ENCODE data around the gene CSPG5. TPM values are rescaled to one million over a fixed set of nuclear protein-coding genes. Genes with fewer than 3 reads are reported as not detected.

CSPG5 gene
- total RNA-seq, 1 experiment from 2014 or later, result 5.7 TPM

DNA sequence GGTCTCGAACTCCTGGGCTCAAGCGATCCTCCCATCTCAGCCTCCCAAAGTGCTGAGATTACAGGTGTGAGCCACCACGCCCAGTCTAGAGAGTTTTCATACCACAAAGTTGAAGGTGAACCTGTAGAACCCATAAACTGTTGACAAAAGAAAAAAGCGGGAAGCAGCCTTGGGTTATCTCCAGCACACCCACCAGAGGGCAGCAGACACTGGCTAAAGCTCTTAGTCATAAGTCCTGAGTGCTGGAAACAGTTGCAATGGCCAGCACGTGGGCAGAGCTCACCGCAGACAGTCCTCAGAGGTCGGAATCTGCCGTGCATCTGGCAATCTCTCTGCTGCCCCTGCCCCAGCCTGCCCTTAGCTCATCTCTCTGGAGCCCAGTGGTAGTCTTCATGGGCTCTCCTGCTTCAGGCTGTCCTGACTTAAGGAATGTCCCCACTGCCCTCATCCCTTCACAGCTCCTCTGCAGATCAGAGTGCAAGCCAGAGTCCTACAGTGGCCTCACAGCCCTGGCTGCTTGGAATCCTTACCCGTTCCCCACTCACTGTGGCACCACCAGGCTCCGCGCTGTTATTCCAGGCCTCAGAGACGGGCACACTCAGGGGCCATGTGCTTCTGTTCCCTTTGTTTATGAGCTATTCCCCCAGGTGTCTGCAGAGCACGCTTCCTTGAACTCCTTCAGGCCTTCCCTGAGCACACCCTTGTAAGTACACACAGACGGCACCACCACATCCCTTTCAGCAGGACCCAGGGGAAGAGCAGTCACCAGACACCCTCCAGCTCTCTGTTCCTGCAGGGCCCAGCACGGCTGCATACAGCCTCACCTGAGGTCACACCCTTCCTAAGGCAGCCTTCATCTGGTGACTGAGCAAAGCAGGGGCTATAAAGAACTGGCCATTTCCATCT is 56.3 kb downstream of the CSPG5 start:
- H2BK15ac ChIP-seq (ENCODE audit: low read depth, low read length), result no peak overlapping the region
- no peak overlapping the region for H3K27ac ChIP-seq (ENCODE audit: insufficient read length, low read depth, low read length)
- H2AK5ac ChIP-seq (ENCODE audit: insufficient read length, low read length), result no peak overlapping the region
- no peak overlapping the region for H2BK120ac ChIP-seq (ENCODE audit: low read depth, low read length, poor library complexity, severe bottlenecking)
- no peak overlapping the region for H2BK5ac ChIP-seq (ENCODE audit: insufficient read length, low read length)
- H2BK20ac ChIP-seq (ENCODE audit: low read depth, low read length, poor library complexity, severe bottlenecking), result no peak overlapping the region
- no peaks in the 10 kb centered on the region for H3K9me3 ChIP-seq (ENCODE audit: control insufficient read depth, low read depth, low read length)
- H3T11ph ChIP-seq (ENCODE audit: low read length), result no peak overlapping the region
- no peak overlapping the region for H3K4me2 ChIP-seq (ENCODE audit: insufficient read depth, insufficient read length, low read length)
- no peak overlapping the region for H2AFZ ChIP-seq (ENCODE audit: low read length)
- H3K4me1 ChIP-seq (ENCODE audit: insufficient read depth, low read length), result peaks cover 3% of the 10 kb centered on the region; the same call in 1 of the 2 replicates
- no peak overlapping the region for H3K14ac ChIP-seq (ENCODE audit: insufficient read depth, low read length)
- H3K23ac ChIP-seq (ENCODE audit: insufficient read length, low read depth, low read length), result no peak overlapping the region
- H4K20me1 ChIP-seq (ENCODE audit: control insufficient read depth, insufficient read depth, insufficient read length), result no peaks in the 10 kb centered on the region
- TF ChIP-seq, protein P1, sequence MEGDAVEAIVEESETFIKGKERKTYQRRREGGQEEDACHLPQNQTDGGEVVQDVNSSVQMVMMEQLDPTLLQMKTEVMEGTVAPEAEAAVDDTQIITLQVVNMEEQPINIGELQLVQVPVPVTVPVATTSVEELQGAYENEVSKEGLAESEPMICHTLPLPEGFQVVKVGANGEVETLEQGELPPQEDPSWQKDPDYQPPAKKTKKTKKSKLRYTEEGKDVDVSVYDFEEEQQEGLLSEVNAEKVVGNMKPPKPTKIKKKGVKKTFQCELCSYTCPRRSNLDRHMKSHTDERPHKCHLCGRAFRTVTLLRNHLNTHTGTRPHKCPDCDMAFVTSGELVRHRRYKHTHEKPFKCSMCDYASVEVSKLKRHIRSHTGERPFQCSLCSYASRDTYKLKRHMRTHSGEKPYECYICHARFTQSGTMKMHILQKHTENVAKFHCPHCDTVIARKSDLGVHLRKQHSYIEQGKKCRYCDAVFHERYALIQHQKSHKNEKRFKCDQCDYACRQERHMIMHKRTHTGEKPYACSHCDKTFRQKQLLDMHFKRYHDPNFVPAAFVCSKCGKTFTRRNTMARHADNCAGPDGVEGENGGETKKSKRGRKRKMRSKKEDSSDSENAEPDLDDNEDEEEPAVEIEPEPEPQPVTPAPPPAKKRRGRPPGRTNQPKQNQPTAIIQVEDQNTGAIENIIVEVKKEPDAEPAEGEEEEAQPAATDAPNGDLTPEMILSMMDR (conservative IDR thresholded peaks at IDR 0.05), result peak; percentile 95
- no peak overlapping the region for H2BK12ac ChIP-seq (ENCODE audit: insufficient read length, low read depth, low read length)
- no CpG with 5 or more reads among the region's 15 CpGs for WGBS (ENCODE audit: extremely low coverage, insufficient read length, low lambda C conversion rate)
- no peaks in the 10 kb centered on the region for H3K23me2 ChIP-seq (ENCODE audit: insufficient read length, low read depth, low read length, poor library complexity, severe bottlenecking)
- no peak overlapping the region for H3K18ac ChIP-seq (ENCODE audit: insufficient read length, low read depth, low read length)
- Mint-ChIP-seq H3K4me1 (peaks cover 19 to 23% of the 10 kb centered on the region in 2 experiments), H3K9me3 (no peaks in the 10 kb centered on the region; a peak in 1 of 5 replicates), H3K27me3 (ENCODE audit: low read depth) (peaks cover 17% of the 10 kb centered on the region), H3K36me3 (ENCODE audit: insufficient read depth in 1 of 3, low read depth in 3 of 3) (peaks cover 0 to 2% (median 0%) of the 10 kb centered on the region in 3 experiments; a peak in 1 of 7 replicates), H3K27ac (no peak overlapping the region), H3K4me3 (no peak overlapping the region)
- no peaks in the 10 kb centered on the region for H3K79me1 ChIP-seq (ENCODE audit: insufficient read depth, low read depth, low read length, poor library complexity, severe bottlenecking)
- H4K91ac ChIP-seq (ENCODE audit: insufficient read length, low read depth, low read length), result no peak overlapping the region
- no peak overlapping the region for H3K56ac ChIP-seq (ENCODE audit: insufficient read length, low read depth, low read length)
- 0 out of 2 replicates have a peak, but pooled peaks cover 2% of the 10 kb centered on the region for H3K79me2 ChIP-seq (ENCODE audit: insufficient read depth, low read length)
- H3K4ac ChIP-seq (ENCODE audit: low read depth, low read length), result no peak overlapping the region
- peaks cover 8% of the 10 kb centered on the region; the same call in 1 of the 2 replicates for H3K27me3 ChIP-seq (ENCODE audit: insufficient read depth, low read length)
- no peak overlapping the region for H4K5ac ChIP-seq (ENCODE audit: insufficient read length, low read depth, low read length)
- no peak overlapping the region for H4K8ac ChIP-seq (replicated peaks; ENCODE audit: insufficient read length, low read depth, low read length)
- no peak overlapping the region for H3K9ac ChIP-seq (ENCODE audit: extremely low read depth, insufficient read length, low read length)
- peak; percentile 90 for DNase-seq
